ENCODE data around the gene NDUFS7.

The NDUFS7 gene

DNA sequence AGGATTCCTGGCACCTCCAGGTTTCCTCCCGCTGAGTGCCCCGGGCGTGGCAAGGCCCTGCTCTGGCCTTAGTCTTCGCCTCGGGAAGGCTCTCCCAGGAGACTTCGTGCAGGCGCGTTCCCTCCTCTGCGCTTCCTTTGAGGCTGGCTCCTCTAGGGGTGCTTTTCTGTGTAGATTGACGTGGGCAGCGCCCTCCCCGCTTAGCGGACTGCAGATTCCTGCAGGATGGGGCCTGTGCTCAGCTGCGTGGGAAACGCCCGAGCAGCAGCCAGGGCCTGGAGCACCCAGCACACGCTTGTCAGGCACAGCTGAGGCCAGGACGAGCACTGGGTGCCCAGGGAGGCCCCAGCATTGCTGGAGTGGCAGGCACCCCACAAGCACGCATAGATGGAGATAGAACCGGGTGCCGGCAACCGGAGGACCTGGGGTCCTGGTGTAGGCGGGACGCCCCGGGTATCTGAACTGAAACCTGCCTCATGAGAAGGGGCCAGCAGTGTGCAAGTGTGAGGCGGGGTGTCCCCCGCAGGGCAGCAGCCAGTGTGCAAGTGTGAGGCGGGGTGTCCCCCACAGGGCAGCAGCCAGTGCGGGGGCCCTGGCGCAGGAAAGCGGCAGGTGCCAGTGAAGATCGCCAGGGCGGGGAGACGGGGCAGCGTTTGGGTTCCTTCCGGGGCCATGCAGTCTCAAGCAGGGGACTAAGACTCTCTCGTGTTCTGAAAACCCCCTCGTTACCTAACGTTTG lies 3.4 kb downstream of the NDUFS7 start:
- no peak for DNase-seq (ENCODE audit: low read depth)

DNA sequence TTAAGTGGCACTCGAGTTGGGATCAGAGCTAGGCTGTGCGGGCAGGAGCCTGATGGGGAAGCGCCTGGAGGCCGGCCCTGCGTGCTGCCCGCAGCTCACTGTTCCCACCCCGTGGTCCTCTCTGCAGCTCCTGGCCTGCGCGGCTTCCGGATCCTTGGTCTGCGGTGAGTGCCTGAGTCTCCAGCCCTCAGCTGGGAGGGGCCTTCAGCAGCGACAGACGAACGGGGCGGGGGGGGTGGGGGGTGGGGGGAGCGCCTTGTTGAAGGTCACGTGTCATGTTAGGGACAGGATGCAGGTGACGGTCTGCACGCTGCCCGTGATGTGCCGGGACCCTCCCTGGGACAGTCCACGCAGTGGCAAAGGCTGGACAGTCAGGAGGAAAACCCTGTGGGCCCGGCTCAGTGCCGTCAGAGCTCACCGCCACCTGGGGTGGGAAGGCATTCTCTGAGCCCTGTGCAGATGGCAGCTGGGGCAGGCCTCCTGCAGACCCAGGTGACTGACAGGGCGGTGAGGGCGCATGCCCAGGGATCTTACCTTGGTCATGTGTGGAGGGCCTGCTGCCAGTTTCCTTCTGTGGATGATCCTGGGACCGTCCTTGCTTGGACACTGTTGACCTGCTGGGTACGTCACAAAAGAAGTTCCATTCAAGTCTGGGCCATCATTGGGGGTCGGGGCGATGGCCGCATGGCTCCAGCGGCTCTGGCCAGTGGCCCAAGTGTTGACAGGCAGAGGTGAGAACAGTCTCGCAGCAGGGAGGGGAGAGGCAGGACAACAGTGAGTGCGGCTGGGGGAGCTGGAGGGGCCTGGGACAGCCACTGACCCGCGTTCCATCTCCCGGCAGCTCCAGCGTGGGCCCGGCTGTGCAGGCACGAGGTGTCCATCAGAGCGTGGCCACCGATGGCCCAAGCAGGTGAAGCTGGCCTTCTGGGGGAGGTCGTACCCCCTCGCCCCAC lies 4.3 kb downstream of the NDUFS7 start:
- DNase-seq (ENCODE audit: low read depth), result no peak

DNA sequence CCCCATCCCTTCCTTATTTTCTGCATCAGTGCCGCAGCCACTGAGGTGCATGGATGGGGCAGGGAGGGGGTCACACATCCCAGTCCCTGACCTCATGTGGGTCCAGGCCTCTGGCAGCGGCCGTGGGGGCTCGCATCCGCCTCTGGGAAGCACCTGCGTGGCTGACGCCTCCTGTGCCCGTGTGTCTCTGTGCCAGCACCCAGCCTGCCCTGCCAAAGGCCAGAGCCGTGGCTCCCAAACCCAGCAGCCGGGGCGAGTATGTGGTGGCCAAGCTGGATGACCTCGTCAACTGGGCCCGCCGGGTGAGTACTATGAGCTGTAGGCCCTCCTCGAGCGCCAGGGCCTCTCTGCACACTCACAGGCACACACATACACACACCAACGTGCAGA lies 4.9 kb downstream of the NDUFS7 start:
- no peak for DNase-seq (ENCODE audit: low read depth)

DNA sequence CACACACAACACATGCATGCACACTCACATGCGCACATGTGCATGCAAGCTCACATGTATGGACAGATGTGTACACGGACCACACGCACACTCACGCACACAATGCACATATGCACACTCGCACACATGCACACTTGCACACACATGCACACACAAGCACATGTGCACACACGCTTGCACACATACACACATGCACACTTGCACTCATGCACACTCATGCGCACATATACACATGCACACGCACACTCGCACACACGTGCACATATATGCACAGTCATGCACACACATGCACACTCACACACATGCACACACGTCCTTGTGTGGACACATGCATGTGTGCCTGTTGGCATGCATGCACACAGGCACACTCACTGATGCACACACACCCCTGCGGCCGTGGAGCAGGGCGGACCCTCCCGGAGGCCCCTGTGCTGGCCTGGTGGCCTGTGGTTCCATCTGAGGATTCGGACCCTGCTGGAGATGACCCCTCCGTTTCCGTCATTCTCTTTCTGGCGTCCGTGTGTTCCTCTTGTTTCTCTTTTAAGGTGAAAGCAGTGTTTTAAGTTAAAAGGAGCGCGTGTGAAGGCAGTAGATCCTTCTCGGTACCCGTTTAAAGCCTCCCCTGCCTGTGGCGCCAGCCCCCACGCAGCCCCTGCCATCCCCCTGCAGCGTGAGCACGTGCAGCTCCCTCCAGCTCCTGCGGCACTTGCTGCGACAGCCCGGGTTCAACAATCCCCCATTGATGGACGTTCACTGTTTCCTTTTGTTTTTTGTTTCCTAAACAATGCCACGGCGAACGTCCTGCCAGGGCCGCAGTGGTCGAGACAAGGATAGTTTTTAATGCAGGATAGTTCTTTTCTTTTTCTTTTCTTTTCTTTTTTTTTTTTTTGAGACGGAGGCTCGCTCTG lies 5.6 kb downstream of the NDUFS7 start:
- DNase-seq (ENCODE audit: low read depth), result no peak

DNA sequence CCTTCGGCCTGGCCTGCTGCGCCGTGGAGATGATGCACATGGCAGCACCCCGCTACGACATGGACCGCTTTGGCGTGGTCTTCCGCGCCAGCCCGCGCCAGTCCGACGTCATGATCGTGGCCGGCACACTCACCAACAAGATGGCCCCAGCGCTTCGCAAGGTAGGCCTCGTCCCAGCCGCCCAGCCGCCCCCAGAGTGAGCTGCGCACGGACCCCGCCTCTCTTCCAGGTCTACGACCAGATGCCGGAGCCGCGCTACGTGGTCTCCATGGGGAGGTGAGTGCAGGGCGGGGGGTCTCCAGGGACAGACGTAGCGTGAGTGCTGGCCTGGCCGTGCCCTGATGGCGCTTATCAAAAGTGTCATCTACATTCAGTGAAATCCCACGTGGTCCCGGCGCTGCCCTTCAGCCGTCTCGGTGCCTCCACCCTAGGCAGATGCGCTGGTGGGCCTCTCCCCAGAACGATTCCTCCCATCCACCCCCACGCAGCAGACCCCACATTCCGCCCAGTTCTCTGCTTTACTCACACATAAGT lies 7.2 kb downstream of the NDUFS7 start:
- no peak for DNase-seq (ENCODE audit: low read depth)

DNA sequence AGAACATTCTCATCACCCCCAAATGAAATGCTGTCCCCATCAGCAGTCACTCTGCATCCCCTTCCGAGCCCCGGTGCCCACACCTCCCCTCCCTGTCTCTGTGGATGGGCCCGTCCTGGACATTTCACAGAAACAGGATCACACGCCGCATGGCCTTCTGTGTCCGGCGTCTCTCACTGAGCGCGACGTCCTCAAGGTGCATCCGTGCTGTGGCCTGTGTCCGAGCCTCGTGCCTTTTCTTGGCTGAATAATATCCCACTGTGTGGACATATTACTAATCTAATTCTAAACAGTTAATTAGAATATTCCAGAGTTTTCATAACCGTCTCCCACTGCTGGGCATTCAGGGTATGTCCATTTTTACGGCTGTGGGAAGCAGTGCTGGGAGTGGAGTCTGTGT lies 8.7 kb downstream of the NDUFS7 start:
- DNase-seq (ENCODE audit: low read depth), result no peak

DNA sequence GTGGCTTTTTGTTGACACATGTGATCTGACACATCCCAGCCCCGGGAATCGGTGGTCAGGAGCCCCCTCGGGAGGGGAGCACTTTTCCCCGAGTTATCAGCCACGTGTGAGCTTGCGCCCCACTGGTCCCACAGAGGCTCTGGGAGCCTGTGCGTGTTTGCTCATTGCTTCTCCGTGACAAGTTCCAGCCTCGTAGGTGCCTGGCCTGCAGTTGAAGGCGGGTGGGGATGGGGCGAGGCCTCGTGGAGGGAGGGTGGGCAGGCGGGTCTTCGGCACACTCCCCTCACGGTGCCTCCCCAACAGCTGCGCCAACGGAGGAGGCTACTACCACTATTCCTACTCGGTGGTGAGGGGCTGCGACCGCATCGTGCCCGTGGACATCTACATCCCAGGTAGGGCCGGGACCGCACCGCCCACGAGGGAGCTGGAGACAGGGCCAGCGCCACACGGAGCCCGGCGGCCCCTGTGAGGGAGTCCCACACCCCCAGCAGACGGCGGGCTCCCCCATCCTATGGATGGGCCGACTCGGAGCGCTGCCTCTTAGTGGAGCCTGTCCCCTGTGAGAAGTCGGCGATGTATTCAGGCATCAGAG lies 9.3 kb downstream of the NDUFS7 start:
- no peak for DNase-seq (ENCODE audit: low read depth)

DNA sequence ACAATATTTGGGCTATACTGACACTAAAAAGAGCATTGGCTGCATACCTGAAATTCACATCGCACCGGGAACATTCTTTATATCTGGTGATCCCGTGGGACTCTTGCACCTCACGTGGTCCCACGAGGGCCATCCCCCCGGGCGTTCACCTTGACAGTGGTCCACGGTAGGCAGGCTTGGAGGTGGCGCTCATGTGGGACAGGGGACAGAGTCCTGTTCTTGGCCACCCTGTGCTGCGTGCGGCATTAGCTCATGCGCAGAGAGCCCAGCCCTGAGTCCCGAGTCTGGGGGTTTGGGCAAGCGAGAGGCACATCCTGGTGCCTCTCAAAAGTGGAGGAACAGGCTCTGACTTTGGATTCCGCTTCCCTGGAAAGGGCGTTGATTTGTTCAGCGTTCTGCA lies 10.1 kb downstream of the NDUFS7 start:
- DNase-seq (ENCODE audit: low read depth), result no peak

DNA sequence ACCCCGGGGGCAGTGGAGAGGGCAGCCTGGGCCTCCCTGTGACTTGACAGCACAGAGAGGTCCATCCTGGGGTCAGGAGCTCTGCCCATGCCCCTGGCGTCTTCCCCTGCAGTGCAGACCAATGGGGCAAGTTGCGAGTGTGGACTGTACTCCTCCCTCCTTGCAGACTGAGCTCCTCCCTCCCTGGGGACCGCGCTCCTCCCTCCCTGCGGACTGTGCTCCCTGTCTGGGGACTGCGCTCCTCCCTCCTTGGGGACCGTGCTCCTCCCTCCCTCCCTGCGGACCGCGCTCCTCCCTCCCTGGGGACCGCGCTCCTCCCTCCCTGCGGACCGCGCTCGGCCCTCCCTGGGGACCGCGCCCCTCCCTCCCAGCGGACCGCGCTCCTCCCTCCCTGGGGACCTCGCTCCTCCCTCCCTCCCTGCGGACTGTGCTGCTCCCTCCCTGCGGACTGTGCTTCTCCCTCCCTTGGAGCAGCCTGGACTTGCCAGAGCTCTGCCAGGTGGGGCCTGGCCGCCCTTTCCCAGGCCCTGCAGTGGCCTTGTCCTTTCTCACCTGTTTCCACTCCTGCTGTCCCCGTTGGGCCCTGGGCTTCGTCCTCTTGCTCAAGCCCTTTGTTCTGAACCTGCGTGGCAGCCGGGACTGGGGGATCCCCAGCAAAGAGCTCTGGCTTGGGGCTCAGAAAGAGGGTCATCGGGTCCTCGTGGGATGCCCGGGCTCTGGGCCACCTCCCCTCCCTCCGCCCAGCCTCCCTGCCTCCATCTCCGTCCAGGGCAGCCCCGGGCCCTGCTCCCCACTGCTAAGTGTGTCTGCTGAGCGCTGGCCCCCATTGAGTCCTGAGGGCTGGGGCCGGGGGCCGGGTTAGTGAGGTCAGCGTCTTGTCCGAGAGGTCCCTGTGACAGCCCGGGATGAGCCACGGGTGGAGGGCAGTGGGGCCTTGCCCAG lies 10.8 kb downstream of the NDUFS7 start:
- no peak for DNase-seq (ENCODE audit: low read depth)

DNA sequence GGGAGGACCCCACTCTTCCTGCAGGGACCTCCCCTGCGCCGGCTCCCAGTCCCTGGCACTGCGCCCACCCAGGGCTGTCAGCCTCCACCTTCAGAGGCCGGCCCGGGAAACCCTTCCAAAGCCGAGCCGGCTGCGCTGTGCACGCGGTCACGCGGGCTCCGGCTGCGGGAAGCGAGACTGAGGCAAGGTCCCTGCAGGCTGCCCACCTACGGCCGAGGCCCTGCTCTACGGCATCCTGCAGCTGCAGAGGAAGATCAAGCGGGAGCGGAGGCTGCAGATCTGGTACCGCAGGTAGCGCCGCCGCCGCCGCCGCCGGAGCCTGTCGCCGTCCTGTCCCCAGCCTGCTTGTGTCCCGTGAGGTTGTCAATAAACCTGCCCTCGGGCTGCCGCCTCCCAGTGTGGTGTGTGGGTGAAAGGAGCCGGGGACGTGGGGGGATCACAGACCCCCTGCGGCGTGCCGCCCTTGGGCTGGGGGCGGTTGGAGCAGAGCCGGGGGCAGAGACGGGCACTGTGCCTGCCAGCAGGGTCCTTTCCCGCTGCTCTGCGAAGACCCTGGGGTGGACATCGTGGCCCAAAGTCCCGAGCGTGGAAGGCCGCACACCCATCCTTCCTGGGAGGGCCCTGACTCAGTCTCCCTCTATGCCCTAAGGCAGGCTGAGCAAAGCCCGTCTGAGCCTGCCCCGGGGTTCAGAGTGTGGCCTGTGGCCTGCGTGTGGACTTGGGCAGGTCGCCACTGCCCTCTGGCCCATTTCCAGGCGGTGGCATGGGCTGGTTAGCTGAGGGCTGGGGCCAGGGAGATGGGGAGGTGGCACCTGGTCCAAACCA lies 11.7 kb downstream of the NDUFS7 start:
- DNase-seq (ENCODE audit: low read depth), result no peak

DNA sequence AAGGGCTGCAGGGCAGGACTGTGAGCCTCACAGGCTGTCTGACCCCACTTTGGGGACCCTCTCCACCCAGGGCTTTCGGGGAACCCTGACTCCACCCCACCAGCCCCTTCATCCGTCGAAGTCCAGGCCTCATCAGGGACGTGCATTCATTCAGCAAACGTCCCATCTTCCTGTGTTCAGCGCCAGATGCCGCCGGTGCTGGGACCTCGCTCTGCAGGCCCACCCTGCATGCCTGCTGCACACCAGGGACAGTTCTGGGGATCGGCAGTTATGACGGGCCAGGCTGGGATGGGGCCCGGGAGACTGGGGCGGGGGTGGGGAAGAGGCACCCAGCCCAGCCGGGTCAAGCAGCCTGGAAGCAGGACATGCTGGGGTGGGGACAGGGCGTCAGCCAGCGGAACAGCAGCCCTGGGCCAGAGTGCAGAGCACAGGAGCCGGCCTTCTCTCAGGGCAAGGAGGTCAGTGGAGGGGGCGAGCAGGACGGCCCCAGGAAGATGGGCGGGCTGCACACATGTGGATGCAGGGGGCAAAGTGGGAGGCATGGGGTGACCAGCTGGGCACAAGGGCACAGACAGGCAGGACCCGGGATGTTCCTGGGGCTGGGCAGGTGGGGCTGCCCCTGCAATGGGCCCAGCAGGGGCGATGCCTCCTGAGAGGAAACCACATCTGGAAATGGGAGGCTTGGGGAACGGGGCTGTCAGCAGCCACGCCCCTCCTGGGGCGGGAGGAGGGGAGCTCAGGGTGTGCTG lies 12.5 kb downstream of the NDUFS7 start:
- DNase-seq (ENCODE audit: low read depth), result no peak

DNA sequence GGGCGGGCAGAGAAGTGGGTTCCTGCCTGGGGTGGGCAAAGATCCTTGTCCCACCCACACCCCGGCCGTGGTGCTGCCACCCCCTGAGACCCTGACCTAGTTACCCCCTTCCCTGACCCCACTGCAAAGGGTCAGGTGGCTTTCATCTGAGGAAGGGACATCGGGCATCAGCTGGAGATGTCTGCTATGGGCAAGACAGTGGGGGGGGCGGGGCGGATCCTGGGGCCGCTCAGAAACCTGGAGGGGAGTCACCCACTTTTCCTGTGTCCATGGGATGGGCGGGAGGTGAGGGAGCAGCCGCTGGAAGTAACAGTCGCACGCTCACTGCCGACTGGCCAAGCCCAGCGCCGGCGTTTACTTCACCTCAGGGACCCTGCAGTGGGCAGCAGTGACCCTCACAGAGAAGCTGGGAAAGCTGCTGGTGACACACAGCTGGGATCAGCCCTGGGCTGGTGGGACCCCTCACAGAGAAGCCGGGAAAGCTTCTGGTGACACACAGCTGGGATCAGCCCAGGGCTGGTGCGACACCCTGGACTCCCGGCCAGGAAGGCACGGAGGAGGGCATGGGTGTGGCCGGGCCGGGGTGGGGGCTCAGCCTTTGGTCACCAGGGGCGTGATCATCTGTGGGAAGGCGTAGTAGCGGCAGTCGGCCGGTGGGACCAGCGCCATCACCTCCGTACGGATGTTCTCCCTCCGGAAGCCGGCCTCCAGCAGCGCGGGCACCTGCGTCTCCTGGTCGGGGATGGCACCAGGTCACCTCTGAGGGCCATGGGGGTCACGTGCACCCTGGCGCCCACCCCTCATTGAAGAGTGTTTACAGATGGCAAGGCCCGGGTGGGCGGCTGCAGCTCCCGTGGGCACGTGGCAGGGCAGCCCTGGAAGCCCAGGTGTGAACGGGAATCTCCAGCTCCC lies 13.3 kb downstream of the NDUFS7 start:
- DNase-seq (ENCODE audit: low read depth), result no peak

DNA sequence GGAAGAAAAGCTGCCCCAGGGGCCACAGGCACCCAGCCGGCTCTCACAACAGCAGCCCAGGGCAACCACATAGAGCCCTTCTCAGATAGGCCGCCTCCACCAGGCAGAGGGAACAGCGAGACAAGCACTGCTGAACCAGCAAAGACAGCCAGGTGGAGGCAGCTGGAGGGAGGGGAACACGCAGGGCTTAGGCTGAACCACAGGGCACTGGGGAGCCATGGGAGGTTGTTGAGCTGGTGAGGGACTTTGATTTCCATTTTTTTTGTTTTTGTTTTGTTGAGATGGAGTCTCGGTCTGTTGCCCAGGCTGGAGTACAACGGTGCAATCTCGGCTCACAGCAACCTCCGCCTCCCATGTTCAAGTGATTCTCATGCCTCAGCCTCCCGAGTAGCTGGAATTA lies 14.1 kb downstream of the NDUFS7 start:
- DNase-seq (ENCODE audit: low read depth), result no peak

DNA sequence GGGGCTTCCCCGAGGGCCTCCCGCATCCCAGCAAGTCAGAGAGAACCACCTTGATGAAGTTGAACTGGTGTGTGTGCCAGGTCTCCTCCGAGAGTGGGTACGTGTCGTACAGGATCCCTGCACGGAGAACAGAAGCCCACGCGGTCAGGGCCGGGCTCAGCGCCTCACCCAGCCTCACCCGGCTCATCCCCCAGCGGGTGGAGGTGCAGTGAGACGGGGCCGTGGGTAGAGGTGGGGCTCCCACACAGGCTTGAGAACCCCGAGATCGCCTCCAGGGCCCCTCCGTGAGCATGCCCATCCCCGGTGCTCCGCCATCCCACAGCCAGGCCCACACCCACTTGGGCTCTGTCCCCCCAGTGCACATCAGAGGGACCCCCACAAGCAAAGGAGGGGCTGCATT lies 15.4 kb downstream of the NDUFS7 start:
- DNase-seq (ENCODE audit: low read depth), result no peak

DNA sequence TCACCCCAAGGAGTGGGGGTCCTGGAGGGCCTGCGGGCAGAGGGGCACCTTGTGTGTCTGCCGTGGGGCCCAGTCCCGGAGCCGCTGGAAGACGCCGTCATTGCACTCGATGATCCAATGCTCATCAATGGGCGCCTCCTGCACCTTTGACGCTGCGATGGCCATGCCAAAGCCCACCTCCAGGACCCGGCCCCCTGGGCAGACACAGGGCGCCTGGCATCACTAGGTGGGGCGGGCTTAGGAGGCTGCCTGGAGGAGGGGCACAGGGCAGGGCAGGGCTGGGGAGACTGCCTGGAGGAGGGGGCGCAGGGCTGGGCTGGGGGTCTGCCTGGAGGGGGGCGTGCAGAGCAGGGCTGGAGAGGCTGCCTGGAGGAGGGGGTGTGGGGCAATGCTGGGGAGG lies 16.0 kb downstream of the NDUFS7 start:
- no peak for DNase-seq (ENCODE audit: low read depth)

DNA sequence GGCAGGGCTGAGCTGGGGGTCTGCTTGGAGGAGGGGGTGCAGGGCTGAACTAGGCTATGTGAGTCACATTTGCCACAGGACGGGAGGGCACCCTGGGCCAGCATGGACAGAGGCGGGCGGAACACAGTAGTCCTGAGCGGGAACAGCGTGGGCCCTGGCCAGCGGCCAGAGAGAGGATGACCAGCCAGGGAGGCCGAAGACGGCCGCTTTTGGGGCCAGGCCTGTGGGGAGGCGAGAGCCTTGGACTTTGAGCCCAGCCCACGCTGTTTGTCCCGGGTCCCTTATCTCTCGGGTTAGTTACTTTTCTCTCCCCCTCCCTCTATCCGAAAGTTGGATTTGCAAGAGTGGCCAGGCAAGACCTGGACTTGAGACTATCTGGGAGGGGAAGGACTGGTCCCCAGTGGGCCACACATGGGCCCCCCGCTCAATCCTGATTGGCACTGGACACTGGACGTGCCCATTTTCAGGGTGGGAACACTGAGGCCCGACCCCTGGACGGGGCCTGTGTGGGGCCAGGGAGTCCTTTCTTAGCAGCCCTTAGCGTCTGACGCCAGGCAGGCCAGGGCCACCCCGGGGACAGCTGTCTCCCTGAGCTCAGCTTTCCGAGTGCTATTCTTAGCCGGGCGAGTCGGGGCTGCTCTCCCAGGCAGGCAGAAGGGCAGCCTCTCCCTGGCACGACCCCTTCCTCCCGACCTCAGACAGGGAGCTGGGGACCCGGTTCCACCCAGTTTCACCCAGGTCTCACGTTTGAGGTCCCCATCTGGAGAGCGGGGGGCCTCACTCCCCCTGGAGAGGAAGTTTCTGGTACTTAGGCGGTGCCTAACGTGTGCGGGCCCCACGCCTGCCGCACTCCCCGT lies 16.8 kb downstream of the NDUFS7 start:
- no peak for DNase-seq (ENCODE audit: low read depth)

Data from iris pigment epithelial cell (primary cell).